ENCODE data around the gene TP53RK.

DNA sequence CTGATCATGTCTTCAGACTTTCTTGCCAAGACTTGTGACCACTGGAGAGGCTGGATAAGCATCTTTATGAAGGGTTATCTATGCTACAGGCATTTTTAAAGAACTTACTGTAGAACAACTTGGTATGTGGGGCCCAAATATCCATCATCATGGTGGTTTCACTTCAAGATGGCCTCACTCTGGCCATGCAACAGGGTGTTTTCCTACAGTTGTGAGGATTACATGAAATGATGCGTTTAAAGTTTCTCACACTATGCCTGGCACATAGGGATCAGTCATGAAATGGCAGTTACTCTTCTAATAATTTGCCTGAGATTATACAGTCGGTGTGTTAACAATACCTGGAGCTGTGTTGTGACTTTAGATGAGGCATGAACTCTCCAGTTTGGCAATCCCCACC, 33.2 kb upstream of the TP53RK start:
- TF ChIP-seq POLR2A (IDR thresholded peaks at IDR 0.05): no peak
- TF ChIP-seq, protein P1, sequence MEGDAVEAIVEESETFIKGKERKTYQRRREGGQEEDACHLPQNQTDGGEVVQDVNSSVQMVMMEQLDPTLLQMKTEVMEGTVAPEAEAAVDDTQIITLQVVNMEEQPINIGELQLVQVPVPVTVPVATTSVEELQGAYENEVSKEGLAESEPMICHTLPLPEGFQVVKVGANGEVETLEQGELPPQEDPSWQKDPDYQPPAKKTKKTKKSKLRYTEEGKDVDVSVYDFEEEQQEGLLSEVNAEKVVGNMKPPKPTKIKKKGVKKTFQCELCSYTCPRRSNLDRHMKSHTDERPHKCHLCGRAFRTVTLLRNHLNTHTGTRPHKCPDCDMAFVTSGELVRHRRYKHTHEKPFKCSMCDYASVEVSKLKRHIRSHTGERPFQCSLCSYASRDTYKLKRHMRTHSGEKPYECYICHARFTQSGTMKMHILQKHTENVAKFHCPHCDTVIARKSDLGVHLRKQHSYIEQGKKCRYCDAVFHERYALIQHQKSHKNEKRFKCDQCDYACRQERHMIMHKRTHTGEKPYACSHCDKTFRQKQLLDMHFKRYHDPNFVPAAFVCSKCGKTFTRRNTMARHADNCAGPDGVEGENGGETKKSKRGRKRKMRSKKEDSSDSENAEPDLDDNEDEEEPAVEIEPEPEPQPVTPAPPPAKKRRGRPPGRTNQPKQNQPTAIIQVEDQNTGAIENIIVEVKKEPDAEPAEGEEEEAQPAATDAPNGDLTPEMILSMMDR (IDR thresholded peaks at IDR 0.05): no peak
